NCI-H2107 treated with DMSO at 0.1 percent for 48 hours (cell line): Measurements from ENCODE around the gene PHKA1.
"Not testable (repeated sequence)": the region's sequence is repeated elsewhere in the genome, so short reads cannot be mapped to it uniquely, and the experiment has no call there.

Experiments used
- DNase-seq: peaks from one replicate; lab custom pipeline; 2025; ENCODE audit not compliant: unreplicated experiment; lab: John Stamatoyannopoulos, UW

PHKA1 gene

DNA sequence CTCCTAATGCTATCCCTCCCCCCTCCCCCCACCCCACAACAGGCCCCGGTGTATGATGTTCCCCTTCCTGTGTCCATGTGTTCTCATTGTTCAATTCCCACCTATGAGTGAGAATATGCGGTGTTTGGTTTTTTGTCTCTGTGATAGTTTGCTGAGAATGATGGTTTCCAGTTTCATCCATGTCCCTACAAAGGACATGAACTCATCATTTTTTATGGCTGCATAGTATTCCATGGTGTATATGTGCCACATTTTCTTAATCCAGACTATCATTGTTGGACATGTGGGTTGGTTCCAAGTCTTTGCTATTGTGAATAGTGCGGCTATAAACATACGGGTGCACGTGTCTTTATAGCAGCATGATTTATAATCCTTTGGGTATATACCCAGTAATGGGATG lies 44.6 kb downstream of the PHKA1 start:
- not testable (repeated sequence) for DNase-seq

DNA sequence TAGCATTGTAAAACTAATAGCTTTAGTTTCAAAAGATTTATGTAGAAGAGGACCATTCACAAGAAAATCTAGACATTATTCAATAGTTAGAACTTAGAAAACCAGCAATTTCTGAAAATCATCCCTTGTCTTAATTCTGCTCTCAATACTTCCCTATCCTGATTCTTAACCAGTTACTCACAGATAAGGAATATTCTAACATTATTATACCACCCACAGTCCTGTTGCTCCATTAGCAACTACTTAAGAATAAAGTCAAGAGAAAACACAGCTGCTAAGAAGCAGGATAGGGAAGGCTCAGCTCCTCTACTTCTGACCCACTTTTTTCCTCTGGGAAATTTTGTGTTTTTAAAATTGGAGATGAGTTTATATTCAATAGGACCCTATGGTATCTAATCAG lies 47.7 kb downstream of the PHKA1 start:
- DNase-seq: no peak

DNA sequence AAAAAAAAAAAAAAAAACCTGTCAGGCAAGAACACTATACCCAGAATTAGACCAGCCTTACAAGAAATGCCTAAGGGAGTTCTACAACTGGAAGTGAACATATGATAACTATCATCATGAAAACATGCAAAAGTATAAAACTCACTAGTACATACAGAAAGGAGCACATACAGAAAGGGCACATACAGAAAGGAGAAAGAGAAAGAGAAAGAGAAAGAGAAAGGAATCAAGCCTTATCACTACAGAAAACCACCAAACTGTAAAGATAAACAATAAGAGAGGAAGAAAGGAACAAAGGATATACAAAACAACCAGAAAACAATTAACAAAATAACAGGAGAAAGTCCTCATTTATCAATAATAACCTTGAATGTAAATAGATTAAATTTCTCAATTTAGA lies 50.4 kb downstream of the PHKA1 start:
- no peak for DNase-seq

DNA sequence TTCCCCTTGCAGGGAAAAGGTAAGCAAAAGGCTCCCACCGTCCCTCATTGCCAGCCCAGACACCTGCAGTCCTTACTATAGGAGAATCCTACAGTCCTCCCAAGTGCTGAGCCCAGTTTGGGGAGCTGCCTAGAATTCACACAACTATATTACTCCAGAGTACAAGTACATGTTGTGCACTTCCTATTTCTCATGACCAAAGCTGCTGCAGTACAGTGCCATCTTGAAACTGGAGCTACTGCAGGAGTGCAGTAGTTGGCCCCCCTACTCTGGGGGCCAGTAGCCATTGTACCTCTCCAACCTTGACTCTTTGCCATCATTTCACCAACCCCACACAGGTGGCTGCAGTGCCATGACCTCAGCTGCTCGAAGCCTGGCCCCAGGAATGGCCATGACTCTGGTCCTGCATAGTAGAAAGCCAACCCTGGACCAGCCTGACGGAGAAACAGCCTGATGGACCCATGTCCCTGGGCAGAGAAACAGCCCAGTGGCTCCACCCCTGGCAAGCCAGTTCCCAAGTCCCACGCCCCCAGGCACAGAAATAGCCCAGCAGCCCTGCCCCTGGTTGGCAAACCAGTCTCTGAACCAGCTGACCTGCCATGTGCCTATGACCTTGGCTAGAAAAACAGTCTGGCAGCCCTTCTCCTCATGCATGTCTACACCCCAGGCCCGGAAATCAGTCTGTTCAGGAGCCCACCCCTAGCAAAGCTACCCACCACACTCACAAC lies 51.9 kb downstream of the PHKA1 start:
- no peak for DNase-seq

DNA sequence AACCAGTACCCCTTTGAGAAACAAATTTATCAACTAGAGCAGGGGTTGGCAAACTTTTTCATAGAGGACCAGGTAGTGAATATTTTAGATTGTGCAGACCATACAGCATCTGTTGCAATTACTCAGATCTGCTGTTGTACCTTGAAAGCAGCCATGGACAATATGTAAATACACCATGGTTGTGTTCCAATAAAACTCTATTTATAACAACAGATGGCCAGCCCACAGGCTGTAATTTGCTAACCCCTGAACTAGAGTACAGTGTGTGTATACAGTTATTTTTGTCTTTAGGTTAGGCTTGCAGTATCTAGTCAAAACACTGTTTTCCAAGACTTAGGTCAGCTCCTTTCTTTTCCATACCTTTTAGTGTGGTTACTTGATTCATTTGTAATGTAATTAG lies 54.4 kb downstream of the PHKA1 start:
- DNase-seq: no peak

DNA sequence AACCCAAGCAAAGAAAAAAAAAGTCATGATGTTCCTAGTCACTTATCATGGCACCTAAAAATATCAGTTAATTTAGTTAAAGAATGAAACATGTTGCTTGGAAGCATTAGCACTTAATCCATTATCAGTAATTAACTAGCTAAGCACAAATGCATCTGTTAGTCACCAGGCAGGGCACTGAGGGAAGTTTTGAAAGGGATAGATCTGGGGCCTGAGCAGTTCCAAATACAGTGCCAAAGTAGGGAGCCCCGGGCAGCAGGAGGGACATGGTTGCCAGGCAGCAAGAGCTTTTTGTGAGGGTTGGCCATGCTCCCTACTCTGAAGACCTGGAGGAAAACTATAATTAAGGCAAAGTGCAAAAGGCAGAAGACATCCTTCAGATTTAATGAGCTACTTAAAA lies 62.0 kb downstream of the PHKA1 start:
- no peak for DNase-seq

DNA sequence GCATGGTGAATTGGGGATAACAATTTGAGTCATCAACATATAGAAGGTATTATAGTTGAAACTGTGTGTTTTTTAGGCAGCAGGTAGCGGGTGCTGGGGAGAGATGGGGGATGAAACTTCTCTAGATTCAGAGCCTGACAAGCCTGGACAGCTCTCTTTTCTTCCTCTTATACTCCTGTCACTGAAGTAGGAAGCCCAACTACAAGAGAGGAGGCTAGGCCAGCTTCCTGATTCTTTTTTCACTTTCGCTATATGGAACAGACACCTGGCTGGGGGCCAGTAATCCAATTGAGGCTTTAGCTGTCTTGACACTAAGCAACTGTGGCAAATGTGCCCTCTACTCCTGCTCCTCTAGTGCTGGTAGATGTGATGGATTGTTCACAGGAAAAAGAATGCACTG lies 69.2 kb downstream of the PHKA1 start:
- DNase-seq: no peak

DNA sequence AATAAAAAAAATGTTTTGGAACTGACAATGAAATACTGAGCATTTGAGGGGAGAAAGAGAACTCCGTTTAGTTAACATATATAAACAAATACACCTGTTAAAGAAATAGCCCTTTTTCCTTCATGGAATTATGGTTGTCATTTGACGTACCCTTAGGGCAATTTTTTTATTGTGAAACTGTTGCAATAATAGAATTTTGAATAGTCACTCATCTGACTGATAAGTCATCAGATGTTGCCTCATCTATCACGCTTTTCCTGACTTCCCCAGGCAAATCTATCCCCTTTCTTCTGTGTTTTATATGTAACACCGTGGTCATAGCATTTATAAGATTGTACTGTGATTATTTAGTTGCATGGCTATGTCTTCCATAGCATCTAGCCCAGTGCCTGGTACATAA lies 72.5 kb downstream of the PHKA1 start:
- no peak for DNase-seq

DNA sequence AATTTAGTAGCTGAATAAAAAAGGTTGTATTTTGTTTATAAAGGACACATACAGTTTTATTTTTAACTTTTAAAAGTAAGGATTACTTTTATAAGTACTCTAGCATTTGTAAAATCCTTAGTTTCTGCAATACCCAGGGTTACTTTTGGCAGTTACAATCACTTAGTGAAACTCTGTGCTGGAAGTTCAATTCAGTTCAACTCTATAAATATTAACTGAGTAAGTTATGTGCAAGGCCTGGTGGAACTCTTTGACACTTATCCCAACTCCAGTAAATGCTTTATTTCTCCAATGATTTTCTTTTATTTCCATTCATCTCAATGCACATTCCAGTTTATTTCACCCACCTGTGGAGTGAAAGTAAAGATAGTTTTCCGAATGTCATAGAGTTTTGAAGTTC lies 78.2 kb downstream of the PHKA1 start:
- no peak for DNase-seq

DNA sequence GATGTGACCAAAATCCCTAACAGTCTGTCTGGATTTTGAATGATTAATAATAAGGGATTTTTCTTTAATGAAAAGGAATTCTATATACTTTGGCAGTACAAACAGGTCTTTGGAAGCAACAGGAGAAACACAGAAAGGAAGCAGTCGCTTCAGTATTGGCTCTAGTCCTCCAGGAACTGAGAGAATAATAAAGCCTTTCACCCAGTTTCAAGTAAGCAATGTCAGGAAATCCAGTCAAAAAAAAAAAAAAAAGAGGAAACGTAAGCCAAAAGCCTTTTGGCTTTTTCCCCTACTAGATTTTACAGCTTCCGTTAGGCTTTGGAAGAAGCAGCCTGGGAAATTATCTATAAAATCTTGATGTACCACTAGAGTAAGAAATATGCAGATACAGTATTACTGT lies 79.8 kb downstream of the PHKA1 start:
- DNase-seq: no peak

DNA sequence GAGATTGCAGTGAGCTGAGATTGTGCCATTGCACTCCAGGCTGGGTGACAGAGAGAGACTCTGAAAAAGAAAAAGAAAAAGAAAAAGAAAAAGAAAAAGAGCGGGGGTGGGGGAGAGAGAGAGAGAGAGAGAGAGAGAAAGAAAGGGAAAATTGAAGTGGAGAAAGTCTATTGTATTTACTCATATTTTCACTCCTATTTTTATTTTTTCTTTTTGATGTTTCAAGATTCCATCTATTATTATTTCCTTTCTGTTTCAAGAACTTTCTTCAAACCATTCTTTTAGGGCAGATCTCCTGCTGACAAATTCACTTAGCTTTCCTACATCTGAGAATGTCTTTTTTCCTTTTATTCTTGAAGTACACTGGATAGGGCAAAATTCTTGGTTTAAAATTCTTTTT lies 83.9 kb downstream of the PHKA1 start:
- no peak for DNase-seq

DNA sequence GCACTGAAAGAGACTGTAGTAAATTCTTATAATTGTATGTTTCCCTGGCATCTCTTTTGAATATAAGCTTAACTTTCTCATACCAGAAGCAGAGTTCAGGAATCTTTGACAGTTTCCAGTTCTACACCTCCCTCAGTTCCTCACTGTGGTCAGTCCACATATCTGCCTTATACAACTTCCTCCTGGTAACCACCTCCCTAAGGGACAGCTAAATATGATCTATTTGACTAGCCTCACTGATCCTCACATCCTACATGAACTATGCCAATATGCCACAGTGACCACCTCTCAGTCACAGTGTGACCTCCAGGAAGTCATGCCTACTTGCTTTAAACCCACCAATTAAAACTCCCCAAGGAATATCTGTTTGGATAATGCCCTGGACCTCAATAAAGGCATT lies 89.9 kb downstream of the PHKA1 start:
- no peak for DNase-seq

DNA sequence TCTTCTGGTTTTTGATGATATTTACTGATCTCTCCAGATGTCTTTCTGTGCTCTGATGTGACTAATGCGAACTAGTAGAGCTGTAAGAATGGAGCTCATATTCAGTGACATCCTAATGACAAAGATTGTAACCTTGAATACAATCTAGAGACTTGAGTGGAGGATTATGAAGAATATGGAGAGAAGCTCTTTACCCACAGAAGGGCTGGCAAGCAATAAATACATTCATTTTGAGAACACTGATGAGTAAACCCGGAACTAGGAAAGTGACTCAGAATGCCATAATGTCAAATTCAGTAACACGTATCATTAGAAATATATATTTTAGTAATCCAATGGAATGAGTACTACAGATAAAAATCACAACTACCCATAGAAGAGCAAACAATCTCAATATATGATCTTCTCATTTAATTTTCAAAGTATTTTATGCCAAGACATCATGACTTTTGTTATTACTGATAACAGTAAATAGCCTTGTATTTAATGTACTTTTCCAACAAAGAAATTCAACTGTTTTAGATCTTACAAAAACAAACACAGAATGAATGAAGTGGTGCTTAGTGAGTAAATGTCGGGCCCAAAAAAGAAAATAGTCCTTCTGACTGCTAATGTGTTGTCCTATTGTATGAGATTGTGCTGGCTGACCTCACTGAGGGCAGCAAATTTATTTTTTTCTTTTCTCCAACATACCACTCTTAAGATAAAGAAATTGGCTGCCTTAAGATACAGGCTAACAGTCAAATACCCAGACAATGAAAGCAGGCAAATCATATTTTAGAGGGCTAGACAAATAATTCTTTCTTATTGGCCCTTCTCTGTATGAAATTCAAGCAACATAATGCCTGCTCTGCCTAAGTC lies 92.3 kb downstream of the PHKA1 start:
- DNase-seq: no peak

DNA sequence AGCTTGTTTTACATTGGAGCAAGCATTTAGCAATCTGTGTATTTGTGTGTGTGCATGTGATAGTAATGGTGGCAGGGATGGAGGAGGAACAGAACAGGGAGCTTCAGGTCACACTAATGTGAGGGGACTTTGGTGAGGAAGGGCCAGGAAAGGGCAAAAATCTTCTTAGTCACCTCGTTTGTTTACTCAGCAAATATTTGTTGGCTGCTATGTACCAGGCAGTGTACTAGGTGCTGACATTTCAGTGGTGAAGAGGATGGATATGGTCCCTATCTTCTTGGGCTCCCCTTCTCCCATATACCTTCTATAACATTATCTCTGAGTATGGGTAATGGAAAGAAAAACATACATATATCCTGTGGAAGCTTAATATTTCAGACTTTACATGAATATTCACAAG lies 92.9 kb downstream of the PHKA1 start:
- no peak for DNase-seq

DNA sequence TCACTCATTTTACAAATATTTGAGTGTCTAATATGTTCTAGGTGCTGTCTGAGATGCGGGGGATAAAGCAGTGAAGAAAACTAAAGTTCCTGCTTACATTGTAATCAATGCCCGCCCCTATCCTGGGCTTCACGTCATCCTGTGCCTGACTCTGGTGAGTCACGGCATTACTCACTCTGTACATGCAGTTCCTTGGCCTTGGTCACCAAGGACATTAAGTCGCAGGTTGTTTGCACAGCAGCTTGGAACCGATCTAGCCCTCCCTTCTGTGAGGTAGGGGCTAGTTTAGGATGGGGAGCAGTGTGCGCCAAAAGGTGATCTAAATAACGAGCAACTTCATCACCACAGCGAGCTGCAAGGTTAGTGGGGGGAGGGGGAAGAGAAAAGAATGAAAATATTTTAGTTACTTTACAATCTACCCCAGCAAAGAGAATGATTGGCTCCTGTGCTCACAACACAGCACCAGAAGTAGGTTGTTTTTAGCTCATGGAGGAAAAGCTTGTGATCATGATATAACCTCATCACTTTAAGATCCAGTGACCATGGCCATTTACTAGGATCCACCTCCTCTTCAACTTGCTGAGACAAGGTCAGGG lies 93.5 kb downstream of the PHKA1 start:
- DNase-seq: no peak

DNA sequence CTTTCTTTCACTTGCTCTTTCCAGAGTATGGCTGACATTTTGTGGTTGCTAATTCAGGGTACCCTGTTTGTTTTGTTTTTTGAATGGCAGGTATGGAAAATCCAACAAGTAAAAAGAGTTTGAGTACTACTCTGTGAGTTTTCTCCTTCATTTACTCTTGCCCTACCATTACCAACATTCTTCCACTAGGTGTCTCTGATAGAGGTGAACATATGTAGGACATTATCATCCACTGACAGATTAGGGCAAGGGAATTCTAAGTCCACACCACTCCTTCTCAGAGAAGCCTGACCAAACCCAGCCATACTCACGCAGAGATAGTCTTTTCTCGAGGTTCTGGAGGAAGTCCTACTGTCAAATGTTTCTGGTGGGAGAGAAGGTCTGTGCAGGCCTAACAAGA lies 104.8 kb downstream of the PHKA1 start:
- DNase-seq: no peak

DNA sequence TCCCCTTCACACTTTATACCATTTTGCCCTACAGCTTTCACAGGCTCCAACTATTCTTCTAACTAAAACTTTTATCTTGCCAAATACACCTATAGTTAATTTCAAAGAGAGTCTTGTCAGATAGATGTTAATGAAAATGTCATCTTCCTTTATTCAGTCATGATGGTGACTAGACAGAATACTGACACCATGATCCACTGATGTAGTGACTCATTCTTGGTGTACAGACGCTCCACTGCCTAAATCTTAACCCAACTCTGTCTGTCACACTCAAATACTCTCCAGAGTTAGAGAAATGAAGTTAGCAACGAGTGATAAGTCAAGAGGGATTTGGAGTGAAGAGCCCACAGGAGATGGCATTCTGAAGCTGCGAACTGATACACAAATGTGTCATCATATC lies 109.4 kb downstream of the PHKA1 start:
- DNase-seq: no peak

DNA sequence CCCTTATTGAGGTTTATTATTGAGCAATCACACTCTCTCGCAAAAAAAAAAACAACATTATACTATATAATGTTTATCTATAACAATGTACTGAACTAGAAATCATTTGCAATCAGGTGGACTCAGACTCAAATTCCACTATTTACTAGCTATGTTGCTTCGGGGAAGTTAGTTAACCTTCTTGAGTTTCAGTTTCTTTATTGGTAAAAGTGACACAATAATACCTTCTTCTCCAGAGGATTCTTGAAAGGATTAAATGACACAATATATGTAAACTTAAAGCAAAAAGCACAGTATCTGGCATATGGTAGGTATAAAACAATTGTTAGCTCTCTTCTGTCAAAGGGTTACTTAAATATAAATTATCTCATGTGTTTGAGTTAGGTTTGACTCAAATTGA lies 110.0 kb downstream of the PHKA1 start:
- no peak for DNase-seq

DNA sequence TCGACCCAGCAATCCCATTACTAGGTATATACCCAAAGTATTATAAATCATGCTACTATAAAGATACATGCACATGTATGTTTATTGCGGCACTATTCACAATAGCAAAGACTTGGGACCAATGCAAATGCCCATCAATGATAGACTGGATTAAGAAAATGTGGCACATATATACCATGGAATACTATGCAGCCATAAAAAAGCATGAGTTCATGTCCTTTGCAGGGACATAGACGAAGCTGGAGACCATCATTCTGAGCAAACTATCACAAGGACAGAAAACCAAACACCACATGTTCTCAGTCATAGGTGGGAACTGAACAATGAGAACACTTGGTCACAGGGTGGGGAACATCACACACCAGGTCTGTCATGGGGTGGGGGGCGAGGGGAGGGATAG lies 123.1 kb downstream of the PHKA1 start:
- not testable (repeated sequence) for DNase-seq

DNA sequence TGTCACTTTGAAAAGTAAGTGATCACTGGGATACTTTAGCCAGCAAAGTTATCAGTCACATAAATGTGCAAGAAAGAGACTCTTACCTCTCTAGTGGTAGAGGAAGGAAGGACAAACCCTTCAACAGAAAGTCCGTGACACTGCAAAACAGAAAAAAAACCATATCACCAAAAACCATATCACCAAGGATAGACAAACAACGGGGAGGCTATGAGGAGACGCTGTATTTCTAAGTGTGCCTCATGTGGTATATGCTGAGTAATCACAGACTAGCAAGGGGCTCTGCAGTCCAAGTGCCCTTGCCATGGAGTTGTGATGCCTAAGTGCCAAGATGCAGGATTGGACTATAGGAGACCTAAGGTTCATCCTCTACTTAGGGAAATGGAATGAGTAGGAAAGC lies 129.9 kb downstream of the PHKA1 start:
- DNase-seq: no peak

DNA sequence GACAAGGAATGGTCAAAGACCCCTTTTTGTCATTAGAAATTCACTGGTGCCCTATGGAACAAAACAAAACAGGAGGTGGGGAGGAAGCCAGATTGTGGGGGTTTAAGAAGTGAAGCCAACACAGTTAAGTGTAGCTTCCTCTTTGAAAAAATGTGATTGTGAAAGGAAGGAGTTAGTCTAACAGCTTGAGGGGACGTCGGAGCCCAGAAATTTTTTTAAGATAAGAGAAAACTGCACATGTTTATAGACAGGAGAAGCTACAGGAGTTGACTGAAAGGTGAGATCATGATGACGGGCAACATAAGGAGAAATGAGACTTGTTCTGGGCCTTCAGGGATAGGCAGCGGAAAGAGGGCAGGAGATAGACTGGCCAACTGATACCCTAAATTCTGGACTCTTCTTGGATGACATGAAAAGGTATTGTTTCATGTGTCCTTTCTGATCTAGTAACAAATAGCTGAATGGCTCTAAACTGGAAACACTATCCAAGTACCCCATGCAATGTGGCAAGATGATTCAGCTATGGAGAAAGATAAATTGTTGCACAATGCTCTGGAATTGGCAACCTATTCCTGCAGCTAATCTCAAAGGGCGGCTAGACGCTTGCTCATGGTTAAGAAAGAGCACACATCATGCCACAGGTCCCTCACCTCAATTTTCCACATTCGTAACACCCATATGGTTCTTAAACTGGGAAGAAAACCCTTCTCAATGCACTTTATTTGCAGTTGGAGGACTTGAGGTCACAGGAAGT lies 137.8 kb downstream of the PHKA1 start:
- DNase-seq: no peak

DNA sequence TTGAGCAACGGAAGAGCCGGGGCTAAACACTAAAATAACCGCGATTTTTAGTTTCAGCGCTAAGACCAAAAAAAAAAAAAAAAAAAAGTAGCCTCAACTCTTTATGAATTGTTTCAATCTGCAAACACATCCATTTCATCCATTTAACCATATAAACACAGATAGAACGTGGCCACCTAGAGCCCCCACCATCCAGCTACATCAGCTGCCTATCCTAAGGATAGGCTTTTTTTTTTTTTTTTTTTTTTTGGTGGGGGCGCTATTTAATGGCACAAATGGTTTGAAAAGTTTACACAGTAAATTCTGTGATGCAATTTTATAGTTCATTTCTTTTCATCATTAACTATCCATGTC lies 141.0 kb downstream of the PHKA1 start:
- no peak for DNase-seq
